HG02943 (cell line): Measurements from ENCODE around the gene ZNF565.
A peak's percentile ranks its signal among the peaks of the same experiment; 100 is the strongest.
"Not testable (repeated sequence)": the region's sequence is repeated elsewhere in the genome, so short reads cannot be mapped to it uniquely, and the experiment has no call there.

Experiments used
- ATAC-seq: cut with Tn5 transposase; IDR thresholded peaks from one replicate; pipeline ENCODE4 v1.9.1; 2021; ENCODE audit warnings: mild to moderate bottlenecking, low read depth, moderate library complexity; ENCODE audit not compliant: unreplicated experiment

ZNF565 gene

DNA sequence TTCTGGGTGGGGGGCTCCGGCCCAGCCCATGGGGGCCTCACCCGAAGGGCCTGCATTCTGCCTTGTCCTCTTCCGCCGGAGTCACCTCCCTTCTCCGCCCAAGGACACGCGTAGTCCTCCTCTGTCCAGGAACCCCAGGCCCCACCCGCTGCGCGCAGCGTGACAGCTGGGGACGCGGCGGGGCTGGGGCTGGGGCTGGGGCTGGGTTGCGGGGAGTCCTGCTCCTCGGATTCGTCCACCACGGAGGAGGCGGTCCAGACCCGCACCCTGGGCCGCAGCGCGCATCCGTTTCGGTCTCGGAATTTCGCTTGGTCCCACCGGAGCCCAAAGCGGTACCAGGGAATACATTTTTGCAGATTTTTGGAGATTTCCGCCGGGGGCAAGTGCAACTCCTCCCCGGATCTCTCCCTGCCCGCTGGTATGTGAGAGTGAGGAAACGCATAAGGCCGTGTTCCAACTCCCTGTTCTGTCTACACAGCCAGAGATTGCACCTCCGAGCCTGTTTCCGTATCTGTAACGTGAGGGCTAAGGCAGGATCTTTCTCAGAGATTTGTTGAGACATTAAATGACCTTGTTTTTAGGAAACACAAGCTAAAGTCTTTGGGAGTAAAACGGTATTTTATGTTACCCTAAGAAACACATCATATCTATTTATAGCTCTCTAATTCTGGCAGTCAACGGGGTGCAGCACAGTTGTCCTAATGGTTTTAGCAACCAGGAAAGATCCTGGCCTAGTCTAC is 61.9 kb downstream of the ZNF565 start, which contains the start of gene COX7A1:
Gene COX7A1 (minus strand): TSS at position 96 of the 740 bp plus-strand sequence. CDS start 40 bp downstream, at position 56.
- ATAC-seq, result no peak

DNA sequence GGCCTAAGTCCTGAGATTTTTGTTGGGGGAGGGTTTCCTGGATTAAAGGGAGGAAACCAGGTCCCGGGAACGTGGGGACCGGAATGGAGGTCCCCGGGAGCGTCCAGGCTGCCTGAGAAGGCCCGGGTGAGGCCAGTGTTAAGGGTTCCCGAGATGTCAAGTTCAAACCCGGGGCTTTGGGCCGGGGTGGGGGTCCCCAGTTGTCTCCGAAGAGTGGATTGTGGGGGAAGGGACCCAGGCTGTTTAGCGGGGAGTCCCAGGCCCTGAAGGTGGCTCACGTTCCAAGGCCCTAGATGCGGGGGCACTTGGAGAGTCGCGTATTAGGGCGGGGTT is 62.5 kb downstream of the ZNF565 start:
- no peak for ATAC-seq

- no peak for ATAC-seq
Measured at GRCh38 chr19:36151144-36152018, 63.1 kb downstream of the ZNF565 start.

DNA sequence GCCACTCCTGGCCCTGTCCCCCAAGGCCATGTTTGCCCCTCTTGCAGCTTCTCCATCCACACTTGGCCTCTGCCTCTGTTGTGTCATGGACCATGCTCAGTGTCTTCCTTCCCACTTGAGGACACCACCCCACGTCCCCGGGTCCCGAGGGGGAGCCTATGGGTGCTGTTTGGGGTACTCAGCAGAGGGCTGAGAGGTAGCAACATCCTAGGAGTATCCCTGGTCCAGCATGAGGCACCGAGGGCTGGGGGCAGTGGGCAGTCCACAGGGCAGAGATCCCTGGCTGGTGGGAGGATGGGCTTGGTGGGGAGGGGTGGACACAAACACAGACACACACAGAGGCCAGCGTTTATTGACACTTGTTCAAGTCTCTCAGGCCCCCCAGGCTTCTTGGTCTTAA is 63.9 kb downstream of the ZNF565 start:
- ATAC-seq, result no peak

GRCh38 chr19:36149673-36150406 is 64.6 kb downstream of the ZNF565 start:
- no peak for ATAC-seq

GRCh38 chr19:36144624-36145023 is 69.8 kb downstream of the ZNF565 start:
- no peak for ATAC-seq

DNA sequence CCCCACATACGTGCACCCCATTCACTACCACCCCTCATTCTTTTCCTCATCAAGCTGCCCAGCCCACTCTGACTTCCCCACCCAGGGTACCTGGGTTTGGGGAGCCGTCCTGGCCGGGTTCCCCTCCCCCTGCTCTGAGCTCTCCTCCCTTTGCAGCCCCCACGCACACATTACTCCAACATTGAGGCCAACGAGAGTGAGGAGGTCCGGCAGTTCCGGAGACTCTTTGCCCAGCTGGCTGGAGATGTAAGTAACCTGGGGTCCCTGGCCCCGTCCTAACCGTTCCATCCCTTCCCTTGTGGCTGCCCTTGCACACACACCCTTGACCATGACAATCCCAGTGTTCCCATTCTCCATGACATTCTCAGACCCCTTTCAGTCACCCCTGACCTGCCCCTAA is 72.0 kb downstream of the ZNF565 start:
- ATAC-seq, result no peak

DNA sequence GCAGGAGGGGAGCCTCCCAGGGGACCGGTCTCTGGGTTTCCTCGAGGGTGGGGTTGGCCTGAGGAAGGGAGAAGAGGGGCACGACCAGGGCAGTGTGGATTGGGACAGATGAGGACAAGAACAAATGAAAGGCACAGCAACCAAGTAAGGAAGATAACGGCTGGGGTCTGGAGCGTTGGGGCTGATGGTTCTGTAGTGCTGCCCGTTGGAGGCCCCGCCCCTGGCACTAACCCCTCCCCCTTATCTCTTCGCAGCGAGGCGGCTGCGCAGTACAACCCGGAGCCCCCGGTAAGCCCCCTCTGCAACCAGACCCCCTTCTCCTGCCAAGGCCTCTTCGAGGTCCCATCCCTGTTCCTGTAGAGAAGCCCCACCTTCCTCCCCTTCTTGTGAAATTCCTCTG is 72.4 kb downstream of the ZNF565 start:
- no peak for ATAC-seq

DNA sequence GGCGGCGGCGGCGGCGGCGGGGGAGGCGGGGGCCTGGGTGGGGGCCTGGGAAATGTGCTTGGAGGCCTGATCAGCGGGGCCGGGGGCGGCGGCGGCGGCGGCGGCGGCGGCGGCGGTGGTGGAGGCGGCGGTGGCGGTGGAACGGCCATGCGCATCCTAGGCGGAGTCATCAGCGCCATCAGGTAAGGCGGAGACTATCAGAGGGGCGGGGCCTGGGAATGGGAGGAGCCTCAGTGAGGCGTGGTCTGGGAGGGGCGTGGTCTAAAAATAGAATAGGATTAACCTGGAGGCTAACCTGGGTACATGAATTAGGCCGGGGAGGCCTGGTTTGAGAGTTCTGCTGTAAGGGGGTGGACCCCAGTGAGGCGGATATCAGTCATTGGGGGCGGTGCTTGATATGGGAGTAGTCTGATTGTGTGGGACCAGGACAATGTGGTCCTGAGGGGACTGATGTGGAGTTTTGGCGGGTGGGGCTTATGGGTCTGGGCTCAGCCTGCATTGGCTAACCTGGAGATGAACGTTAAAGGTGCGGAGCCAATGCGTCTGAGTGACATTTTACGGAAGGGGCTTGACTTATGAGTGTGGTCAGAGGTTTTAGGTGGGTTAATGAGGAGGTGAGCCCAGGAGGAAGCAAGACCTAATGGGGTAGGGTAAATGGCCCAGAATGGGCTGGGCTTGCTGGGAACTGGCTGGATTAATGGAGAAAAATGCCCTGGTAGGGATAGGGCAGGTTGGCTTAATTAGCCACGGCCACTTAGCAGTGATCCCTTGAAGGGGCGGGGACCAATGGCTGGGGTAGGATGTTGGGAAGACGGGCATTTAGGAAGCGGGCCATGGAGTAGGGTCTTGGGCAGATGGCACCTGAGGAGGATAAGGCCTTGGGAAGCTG is 73.2 kb downstream of the ZNF565 start:
- ATAC-seq, result no peak

DNA sequence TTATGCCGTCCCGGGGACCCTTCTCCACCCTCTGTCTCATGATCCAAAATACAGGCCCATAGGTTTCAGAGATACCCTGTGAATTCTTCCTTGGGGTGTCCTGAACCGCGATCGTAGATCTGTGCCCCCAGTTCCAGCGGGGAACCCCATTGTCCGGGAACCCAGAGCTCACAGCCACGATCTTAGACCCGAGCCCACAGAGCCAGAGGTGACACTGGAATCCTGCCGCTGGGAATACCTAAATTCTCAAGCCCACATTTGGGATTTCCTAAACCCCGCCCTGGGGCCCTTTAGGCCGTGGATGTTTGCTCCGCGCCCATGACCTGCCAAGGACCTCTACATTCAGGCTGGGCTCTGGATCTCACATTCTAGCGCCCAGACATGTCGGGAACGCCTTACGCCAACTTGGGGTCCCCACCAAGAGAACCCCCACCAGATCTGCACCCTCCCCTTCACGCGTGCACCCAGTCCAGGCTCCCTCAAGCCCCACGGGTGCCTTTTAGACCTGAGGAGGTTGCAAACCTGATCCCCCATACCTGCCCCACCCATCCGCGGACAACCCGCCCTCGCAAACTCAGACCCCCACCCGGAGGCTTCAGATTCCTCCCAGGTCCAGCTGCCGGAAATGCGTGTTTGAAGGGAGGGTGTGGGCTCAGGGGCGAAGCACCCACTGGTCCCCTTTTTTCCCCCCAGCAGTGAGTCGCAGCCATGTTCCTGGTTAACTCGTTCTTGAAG is 74.0 kb downstream of the ZNF565 start:
- no peak for ATAC-seq

GRCh38 chr19:36139473-36140303 is 74.8 kb downstream of the ZNF565 start, which contains the start of gene CAPNS1:
Gene CAPNS1, plus strand, starts transcription at chr19:36140066. Its CDS starts 946 bp downstream, at chr19:36141012.
- ATAC-seq, result peak; percentile 76

DNA sequence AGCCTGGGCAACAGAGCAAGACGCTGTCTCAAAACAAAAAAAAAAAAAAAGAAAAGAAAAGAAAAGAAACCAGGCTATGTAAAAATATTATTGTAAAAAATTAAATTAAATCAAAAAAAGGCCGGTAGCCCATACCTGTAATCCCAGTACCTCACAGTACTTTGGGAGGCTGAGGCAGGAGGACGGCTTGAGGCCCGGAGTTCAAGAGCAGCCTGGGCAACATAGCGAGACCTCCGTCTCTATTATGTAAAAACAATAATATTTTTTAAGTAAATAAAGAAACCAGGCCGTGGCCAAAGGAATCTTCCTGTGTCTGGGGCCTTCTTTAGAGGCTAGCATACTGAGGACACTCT is 75.4 kb downstream of the ZNF565 start:
- ATAC-seq, result no peak

- no peak for ATAC-seq
Measured at GRCh38 chr19:36136964-36137686, 77.3 kb downstream of the ZNF565 start.

DNA sequence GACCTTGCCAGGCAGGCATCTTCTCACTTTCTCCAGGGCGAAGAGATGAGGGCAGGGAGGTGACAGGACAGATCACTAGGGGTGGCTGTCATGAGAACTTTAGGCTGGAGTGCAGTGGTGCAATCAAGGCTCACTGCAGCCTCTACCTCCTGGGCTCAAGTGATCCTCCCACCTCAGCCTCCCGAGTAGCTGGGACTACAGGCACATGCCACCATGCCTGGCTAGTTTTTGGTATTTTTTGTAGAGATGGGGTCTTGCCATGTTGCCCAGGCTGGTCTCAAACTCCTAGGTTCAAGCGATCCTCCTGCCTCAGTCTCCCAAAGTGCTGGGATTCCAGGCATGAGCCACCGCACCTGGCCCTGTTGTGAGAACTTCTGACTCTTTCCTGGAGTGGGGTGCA is 79.6 kb downstream of the ZNF565 start:
- not testable (repeated sequence) for ATAC-seq
